Gastroesophageal sphincter (tissue), 3 donors: ENCODE results near the gene PRR23E.

Experiments
- EP300 ChIP-seq: sonication (generic); formaldehyde crosslinking; IDR thresholded peaks from one replicate; pipeline ENCODE4 v1.6.1; 2017; ENCODE audit warnings: antibody characterized with exemption, mild to moderate bottlenecking
- POLR2A ChIP-seq, 2 donors: fragments of 450-650 bp; IDR thresholded peaks; one replicate each; pipeline ENCODE4 v1.6.1; 2017; ENCODE audit warnings: antibody characterized with exemption in 2 of 2, mild to moderate bottlenecking in 2 of 2, moderate library complexity in 1 of 2
- POLR2AphosphoS5 ChIP-seq: sonication (generic); formaldehyde crosslinking; IDR thresholded peaks from one replicate; pipeline ENCODE4 v1.6.1; 2017; ENCODE audit warnings: antibody characterized with exemption
- TF ChIP-seq, protein P1 (sequence below), 4 experiments: fragments of 200-600 bp in 2 of 4; fragments of 450-650 bp in 2 of 4; sonication (generic) in 1 of 4; IDR thresholded peaks; one replicate each; pipeline ENCODE4 v1.5.1; 2017 to 2019; ENCODE audit warnings: antibody characterized with exemption in 4 of 4, mild to moderate bottlenecking in 2 of 4, moderate library complexity in 2 of 4

DNA sequence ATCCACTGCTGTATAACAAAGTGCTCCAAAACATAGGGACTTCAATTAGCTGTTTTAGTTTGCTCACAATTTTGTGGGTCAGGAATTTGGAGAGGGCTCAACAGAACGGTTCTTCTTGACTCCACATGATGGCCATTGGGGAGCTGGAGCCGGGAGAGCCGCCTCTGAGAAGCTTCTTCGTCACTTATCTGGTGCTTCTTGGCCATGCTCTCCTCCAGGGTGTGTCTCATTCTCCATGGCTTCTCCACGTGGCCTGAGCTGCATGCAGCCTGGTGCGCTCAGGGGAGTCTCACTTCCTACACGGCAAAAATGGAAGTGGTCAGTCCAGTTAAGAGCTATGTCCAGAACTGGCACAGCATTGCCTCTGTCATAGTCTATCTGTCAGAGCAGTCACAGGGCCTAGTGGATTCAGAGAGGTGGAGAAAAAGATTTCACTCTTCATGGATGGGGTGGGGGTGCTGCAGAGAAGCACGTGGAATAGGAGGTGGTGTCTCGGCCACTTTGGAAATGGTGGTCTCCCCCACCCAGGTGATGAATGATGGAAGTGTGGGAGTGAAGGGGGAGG lies 26.3 kb upstream of the PRR23E start:
- TF ChIP-seq POLR2AphosphoS5 (no peak), EP300 (no peak), POLR2A (IDR thresholded peaks at IDR 0.05) (no peak)
- TF ChIP-seq, protein P1, sequence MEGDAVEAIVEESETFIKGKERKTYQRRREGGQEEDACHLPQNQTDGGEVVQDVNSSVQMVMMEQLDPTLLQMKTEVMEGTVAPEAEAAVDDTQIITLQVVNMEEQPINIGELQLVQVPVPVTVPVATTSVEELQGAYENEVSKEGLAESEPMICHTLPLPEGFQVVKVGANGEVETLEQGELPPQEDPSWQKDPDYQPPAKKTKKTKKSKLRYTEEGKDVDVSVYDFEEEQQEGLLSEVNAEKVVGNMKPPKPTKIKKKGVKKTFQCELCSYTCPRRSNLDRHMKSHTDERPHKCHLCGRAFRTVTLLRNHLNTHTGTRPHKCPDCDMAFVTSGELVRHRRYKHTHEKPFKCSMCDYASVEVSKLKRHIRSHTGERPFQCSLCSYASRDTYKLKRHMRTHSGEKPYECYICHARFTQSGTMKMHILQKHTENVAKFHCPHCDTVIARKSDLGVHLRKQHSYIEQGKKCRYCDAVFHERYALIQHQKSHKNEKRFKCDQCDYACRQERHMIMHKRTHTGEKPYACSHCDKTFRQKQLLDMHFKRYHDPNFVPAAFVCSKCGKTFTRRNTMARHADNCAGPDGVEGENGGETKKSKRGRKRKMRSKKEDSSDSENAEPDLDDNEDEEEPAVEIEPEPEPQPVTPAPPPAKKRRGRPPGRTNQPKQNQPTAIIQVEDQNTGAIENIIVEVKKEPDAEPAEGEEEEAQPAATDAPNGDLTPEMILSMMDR (IDR thresholded peaks at IDR 0.05), result no peak
